ENCODE results near the gene GLYATL1.
"Not testable (repeated sequence)": the region's sequence is repeated elsewhere in the genome, so short reads cannot be mapped to it uniquely, and the experiment has no call there.

The GLYATL1 gene

GRCh38 chr11:58998480-58999290, 59.4 kb downstream of the GLYATL1 start:
- no peak for DNase-seq (ENCODE audit: low read depth)

GRCh38 chr11:58999291-58999680, 60.0 kb downstream of the GLYATL1 start:
- no peak for DNase-seq (ENCODE audit: low read depth)

- no peak for DNase-seq (ENCODE audit: low read depth)
Observed at GRCh38 chr11:59000003-59000402, 60.7 kb downstream of the GLYATL1 start.

- not testable (repeated sequence) for DNase-seq (ENCODE audit: low read depth)
Observed at GRCh38 chr11:59002006-59002405, 62.7 kb downstream of the GLYATL1 start.
